CD4-positive, alpha-beta T cell treated with Interleukin-15 for 1 hour (primary cell): ENCODE data around the gene MXD3.

ENCODE experiments used
- DNase-seq: peaks from one replicate; pipeline ENCODE4 v3.0.0-alpha.2; 2020

MXD3 gene

GRCh38 chr5:177302354-177303110, 9.2 kb downstream of the MXD3 start:
- DNase-seq: no peak

GRCh38 chr5:177301503-177302165, 10.1 kb downstream of the MXD3 start:
- no peak for DNase-seq

- no peak for DNase-seq
Observed at GRCh38 chr5:177300951-177301350, 10.7 kb downstream of the MXD3 start.

GRCh38 chr5:177300236-177300880, 11.3 kb downstream of the MXD3 start:
- DNase-seq: peak; percentile 80

DNA sequence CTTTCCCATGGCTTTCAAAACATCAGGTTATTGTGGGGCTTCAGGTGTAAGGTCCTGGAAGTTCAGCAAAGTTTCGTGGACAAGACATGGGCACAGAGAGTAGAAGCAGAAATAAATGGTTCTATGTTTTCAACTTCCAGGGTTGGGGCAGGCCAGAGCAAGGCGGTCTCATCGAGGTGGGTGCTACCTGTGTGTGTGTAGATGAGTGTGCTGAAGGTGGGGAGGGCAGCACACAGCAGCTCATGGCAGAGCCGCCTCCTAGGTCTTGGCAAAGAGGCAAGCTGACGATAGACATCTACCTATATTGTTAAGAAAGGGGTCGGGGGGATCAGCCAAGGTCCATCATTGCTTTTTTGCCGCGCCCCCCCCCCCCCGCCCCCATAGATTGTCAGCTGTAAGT, 12.0 kb downstream of the MXD3 start:
- no peak for DNase-seq

- no peak for DNase-seq
Observed at GRCh38 chr5:177297922-177298321, 13.8 kb downstream of the MXD3 start.

- DNase-seq: no peak
Observed at GRCh38 chr5:177296581-177296980, 15.1 kb downstream of the MXD3 start.

GRCh38 chr5:177295924-177296323, 15.8 kb downstream of the MXD3 start:
- no peak for DNase-seq

DNA sequence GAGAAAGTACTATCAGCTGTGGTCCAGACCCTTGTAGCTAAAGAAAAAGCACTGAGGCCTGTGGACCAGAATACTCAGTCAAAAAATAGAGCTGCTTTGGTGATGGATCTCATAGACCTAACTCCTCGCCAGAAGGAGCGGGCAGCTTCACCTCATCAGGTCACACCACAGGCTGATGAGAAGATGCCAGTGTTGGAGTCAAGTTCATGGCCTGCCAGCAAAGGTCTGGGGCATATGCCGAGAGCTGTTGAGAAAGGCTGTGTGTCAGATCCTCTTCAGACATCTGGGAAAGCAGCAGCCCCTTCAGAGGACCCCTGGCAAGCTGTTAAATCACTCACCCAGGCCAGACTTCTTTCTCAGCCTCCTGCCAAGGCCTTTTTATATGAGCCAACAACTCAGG, 17.1 kb downstream of the MXD3 start:
- DNase-seq: no peak

GRCh38 chr5:177293819-177294581, 17.7 kb downstream of the MXD3 start:
- DNase-seq: no peak

- DNase-seq: no peak
Observed at GRCh38 chr5:177291735-177292134, 20.0 kb downstream of the MXD3 start.

DNA sequence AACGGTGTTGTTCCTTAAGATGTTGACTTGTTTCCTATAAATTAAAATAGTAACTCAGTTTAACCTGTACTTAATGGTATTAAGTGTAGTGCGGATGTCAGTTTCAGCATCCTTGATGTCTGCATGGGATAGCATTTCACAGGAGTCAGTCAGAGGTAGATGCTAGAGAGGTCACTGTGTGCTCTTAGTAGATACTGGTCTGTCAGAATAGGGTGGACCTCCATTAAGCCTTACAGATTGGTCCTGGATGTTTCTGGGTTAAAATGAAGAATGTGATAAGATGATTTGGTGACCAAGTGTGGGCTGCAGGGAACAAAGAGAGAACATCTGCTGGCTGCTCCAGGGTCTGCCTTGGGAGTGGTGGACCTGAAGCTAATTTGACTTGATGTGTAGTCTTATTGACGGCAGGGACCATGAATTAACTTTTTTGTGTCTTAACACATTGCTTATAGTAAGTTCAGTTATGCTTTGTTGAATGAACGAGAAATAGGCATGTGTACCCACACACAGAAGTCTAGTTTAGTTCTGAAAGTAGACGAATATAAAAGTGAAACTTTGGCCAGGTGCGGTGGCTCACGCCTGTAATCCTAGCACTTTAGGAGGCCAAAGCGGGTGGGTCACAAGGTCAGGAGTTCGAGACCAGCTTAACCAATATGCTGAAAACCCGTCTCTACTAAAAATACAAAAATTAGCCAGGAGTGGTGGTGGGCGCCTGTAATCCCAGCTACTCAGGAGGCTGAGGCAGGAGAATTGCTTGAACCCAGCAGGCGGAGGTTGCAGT, 20.7 kb downstream of the MXD3 start:
- no peak for DNase-seq

GRCh38 chr5:177288191-177288590, 23.5 kb downstream of the MXD3 start:
- no peak for DNase-seq

- no peak for DNase-seq
Observed at GRCh38 chr5:177276886-177277285, 34.8 kb downstream of the MXD3 start.

GRCh38 chr5:177275883-177276282, 35.8 kb downstream of the MXD3 start:
- no peak for DNase-seq

GRCh38 chr5:177271113-177271512, 40.6 kb downstream of the MXD3 start:
- DNase-seq: no peak

GRCh38 chr5:177270653-177271052, 41.0 kb downstream of the MXD3 start:
- DNase-seq: no peak

DNA sequence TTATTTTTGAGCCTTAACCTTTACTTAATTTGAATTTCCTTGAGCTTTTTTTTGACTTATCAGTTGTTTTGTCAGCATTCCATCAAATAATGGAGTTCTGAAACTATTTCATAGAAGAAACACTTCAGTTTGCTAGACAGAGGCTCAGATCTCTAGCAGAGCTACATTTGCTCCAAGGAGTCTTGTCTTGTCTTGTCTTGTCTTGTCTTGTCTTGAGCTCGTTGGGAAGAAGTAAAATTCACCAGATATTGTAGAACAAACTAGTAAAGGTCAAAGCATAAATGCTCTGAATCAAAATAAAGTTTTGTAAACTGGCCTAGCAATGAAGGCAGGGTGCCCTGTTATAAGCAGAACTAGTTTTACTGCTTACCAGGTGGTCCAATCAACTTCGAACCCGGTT, 41.7 kb downstream of the MXD3 start:
- DNase-seq: no peak

DNA sequence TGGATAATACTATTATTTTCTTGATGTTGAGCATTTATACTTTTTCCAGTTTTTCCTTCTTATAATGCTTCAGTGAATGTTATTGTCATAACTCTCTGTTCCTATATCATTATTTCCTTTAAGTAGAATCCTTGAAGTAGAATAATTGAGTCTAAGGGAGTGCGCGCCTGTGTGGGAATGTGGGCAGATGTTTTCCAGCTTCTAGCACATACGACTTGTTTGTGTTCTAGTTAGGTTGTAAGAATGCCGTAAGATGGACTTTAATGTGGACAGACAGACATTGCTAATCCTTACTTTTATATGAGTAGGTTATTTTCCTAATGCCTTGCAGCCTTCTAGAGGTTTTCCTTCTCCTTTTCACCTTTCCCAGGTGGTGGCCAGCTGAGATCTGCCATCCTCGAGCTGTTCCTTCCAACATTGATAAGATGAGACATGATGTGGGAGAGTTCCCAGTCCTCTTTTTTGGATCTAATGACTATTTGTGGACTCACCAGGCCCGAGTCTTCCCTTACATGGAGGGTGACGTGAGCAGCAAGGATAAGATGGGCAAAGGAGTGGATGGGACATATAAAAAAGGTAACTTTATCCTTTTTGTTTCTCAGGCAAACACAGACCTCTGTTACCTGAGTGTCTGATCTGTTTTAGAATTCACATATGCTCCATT, 42.3 kb downstream of the MXD3 start:
- DNase-seq: no peak

DNA sequence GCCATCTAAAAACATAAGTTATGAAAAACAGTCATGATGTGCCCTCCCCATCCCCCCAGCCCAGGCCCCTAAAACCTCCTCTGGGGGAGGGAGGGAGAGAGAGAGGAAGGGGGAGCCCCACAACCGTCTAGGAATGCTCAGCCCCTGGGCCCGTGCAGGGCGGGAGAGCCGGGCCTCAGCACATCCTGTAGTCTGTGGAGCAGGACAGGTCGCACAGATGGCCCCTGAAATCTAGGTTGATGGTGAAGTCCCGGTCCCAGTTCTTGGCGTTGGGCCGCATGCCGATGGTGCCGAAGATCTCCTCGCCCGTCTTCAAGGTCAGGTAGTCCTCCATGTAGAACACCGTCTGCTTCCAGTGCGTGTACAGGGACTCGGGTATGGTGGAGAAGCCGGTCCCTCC, 46.3 kb downstream of the MXD3 start:
- DNase-seq: no peak

DNA sequence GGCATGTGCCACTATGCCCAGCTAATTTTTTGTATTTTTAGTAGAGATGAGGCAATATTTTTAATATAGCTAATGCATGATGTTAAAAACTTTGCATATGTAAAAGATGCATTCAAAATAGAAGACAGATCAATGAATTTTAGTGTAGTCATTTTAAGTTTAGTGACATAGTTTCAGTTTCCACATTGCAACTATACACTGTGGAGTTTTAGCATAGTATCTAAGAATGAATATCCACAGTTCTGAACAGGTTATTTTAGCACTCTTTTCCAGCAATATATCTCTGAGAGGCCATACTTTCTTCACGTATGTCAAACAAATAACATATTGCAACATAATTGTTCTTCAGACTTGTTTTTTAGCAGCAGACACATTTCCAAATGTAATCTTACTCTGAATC, 47.5 kb downstream of the MXD3 start:
- DNase-seq: no peak

DNA sequence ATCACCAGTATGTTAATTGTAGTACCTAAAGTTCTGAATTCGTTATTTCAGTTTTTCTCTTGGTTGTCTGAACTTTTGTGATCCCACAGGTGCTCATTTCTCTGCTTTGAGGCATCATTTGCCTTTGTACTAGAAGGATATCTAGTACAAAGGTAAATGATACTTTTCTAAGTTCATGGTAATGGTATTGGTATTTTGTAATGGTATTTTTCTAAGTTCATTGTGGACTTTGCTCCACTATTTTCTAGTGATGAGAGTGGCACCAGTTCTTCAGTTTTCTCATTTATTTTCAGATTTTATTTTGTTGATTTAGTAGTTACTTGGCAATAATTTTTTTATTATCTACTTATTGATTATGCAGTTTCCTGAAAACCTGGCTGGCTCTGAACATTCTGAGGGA, 50.2 kb downstream of the MXD3 start:
- no peak for DNase-seq
